ENCODE data around the gene SPDYE4. TPM values are rescaled to one million over a fixed set of nuclear protein-coding genes. Genes with fewer than 3 reads are reported as not detected.

The SPDYE4 gene
- total RNA-seq, 1 experiment from 2014 or later, result not detected

DNA sequence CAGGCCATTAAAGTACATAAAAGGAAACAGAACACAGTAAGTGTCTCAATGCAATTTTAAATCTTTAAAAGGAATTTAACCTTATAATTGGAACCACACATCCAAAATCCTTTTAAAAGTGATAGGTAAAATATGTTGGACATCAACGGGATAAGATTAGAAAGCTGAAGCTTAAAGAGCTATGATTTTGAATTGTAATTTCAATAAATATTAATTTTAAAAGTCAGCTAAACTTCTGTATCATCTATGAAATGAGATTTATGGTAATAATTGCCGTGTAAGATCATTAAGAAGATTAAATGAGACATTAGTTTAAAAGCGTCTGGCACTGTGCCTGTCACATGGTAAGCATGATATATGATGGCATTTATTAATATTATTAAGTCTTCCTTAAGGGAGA is 45.0 kb downstream of the SPDYE4 start (continued):
- TF ChIP-seq, protein P1, sequence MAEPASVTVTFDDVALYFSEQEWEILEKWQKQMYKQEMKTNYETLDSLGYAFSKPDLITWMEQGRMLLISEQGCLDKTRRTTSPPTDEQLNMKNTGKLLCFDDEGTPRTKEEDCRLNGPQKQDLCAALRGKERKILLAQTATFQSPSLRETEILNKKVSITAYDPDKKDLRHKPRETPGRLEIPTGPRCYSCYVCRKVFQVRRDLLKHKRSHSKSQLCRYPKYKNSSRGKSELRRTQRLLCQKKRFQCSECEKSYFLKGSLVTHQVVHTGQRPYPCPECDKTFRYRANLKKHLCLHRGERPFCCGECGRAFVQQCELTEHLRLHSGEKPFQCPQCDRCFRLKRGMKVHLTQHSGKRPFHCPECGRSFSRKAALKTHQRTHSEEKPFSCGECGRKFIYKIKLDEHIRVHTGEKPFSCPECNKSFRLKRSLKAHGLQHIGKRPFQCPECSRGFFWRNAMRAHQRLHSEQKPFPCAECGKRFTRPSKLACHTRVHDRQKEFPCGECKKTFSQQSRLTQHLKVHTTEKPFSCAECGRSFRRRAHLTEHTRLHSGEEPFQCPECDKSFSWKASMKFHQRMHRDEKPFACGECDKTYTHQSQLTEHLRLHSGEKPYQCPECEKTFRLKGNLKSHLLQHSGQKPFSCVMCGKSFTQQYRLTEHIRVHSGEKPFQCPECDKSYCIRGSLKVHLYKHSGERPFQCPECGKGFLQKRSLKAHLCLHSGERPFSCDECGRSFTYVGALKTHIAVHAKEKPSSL (CRISPR knock-in tag; conservative IDR thresholded peaks at IDR 0.05), result no peak
- TF ChIP-seq RORB (CRISPR knock-in tag; IDR thresholded peaks at IDR 0.05), result no peak
- no peak for TF ChIP-seq GABPB1 (CRISPR knock-in tag; IDR thresholded peaks at IDR 0.05)
- no peak for TF ChIP-seq TEAD1 (CRISPR knock-in tag; IDR thresholded peaks at IDR 0.05)
- no peak for TF ChIP-seq OVOL2 (CRISPR knock-in tag; IDR thresholded peaks at IDR 0.05; ENCODE audit: borderline replicate concordance)
- TF ChIP-seq, protein P2, sequence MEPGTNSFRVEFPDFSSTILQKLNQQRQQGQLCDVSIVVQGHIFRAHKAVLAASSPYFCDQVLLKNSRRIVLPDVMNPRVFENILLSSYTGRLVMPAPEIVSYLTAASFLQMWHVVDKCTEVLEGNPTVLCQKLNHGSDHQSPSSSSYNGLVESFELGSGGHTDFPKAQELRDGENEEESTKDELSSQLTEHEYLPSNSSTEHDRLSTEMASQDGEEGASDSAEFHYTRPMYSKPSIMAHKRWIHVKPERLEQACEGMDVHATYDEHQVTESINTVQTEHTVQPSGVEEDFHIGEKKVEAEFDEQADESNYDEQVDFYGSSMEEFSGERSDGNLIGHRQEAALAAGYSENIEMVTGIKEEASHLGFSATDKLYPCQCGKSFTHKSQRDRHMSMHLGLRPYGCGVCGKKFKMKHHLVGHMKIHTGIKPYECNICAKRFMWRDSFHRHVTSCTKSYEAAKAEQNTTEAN (CRISPR knock-in tag; IDR thresholded peaks at IDR 0.05), result no peak
- TF ChIP-seq, protein P3, sequence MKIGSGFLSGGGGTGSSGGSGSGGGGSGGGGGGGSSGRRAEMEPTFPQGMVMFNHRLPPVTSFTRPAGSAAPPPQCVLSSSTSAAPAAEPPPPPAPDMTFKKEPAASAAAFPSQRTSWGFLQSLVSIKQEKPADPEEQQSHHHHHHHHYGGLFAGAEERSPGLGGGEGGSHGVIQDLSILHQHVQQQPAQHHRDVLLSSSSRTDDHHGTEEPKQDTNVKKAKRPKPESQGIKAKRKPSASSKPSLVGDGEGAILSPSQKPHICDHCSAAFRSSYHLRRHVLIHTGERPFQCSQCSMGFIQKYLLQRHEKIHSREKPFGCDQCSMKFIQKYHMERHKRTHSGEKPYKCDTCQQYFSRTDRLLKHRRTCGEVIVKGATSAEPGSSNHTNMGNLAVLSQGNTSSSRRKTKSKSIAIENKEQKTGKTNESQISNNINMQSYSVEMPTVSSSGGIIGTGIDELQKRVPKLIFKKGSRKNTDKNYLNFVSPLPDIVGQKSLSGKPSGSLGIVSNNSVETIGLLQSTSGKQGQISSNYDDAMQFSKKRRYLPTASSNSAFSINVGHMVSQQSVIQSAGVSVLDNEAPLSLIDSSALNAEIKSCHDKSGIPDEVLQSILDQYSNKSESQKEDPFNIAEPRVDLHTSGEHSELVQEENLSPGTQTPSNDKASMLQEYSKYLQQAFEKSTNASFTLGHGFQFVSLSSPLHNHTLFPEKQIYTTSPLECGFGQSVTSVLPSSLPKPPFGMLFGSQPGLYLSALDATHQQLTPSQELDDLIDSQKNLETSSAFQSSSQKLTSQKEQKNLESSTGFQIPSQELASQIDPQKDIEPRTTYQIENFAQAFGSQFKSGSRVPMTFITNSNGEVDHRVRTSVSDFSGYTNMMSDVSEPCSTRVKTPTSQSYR (CRISPR knock-in tag; IDR thresholded peaks at IDR 0.05), result no peak

DNA sequence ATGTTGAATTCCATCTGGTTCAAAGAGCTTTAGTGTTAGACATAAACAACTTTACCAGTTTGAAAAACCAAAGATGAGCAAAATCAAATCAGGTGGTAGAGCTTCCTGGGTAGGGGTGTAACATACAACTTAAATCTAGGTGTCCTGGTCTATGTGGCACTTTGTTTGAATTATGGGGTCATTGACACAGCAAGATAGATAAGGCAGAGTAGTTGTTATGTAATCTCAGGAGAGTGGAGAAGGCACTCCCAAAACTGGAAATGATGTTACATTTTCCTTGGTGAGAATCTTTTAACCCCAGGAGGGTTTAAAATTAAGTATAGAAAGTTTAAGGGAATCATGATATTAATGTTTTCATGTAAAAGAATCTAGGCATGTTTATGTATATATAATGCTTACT is 45.6 kb downstream of the SPDYE4 start:
- POLR2A ChIA-PET, result interaction anchor here (0.7 kb wide), 1 partner anchor 502 kb away, joined by 3 read pairs; no protein-coding TSS in a partner anchor
- Mint-ChIP-seq H3K27ac (no peak overlapping the region), H3K4me1 (no peaks in the 10 kb centered on the region), H3K27me3 (ENCODE audit: low read depth) (no peaks in the 10 kb centered on the region), H3K36me3 (peaks cover 9% of the 10 kb centered on the region; the same call in 1 of the 2 replicates), H3K9me3 (peaks cover 16% of the 10 kb centered on the region), H3K4me3 (no peak overlapping the region)
- CTCF ChIA-PET, result no interaction called here
- ATAC-seq (no peak), DNase-seq (ENCODE audit: low spot score) (no peak)
- TF ChIP-seq IRF2 (CRISPR knock-in tag; IDR thresholded peaks at IDR 0.05; ENCODE audit: borderline replicate concordance, low read depth) (no peak), FOXP1 (CRISPR knock-in tag; IDR thresholded peaks at IDR 0.05; ENCODE audit: borderline replicate concordance) (no peak), OVOL2 (CRISPR knock-in tag; IDR thresholded peaks at IDR 0.05; ENCODE audit: borderline replicate concordance) (no peak), PRRX2 (CRISPR knock-in tag; IDR thresholded peaks at IDR 0.05) (no peak), ZNF219 (CRISPR knock-in tag; IDR thresholded peaks at IDR 0.05; ENCODE audit: borderline replicate concordance) (no peak), JUN (CRISPR knock-in tag; IDR thresholded peaks at IDR 0.05) (no peak), FOXJ3 (CRISPR knock-in tag; IDR thresholded peaks at IDR 0.05; ENCODE audit: borderline replicate concordance) (no peak)

DNA sequence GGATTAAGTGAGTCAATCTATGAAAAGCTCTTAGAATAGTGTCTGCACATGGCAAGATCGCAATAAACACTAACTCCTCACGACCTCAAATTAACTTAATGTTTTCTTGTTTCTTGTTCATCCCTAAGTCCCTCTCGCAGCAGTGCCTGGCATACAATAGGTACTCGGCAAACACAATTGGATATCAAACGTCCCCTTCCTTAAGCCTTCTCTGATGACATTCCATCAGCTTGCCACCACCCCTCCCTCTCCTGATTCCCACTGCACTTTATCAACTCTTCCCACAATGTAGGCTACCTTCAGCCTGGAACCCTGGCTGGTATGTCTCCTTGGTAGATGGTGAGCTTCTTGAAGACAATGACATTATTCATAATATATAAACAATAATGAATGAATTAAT is 47.1 kb downstream of the SPDYE4 start:
- ATAC-seq (no peak), DNase-seq (ENCODE audit: low spot score) (no peak)
- ChIA-PET POLR2A (no interaction called here), CTCF (interaction anchor here (0.6 to 1.2 kb wide), 2 partner anchors 14 to 109 kb away, joined by 3 to 4 read pairs; no protein-coding TSS in a partner anchor)
- Mint-ChIP-seq H3K4me3 (no peak overlapping the region), H3K4me1 (no peaks in the 10 kb centered on the region), H3K27ac (no peak overlapping the region), H3K9me3 (peaks cover 5% of the 10 kb centered on the region; the same call in 1 of the 2 replicates), H3K36me3 (no peaks in the 10 kb centered on the region), H3K27me3 (ENCODE audit: low read depth) (no peaks in the 10 kb centered on the region)
- TF ChIP-seq, protein P4, sequence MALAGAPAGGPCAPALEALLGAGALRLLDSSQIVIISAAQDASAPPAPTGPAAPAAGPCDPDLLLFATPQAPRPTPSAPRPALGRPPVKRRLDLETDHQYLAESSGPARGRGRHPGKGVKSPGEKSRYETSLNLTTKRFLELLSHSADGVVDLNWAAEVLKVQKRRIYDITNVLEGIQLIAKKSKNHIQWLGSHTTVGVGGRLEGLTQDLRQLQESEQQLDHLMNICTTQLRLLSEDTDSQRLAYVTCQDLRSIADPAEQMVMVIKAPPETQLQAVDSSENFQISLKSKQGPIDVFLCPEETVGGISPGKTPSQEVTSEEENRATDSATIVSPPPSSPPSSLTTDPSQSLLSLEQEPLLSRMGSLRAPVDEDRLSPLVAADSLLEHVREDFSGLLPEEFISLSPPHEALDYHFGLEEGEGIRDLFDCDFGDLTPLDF (CRISPR knock-in tag; IDR thresholded peaks at IDR 0.05), result no peak

Measured in WTC11 (cell line).